ENCODE measurements around the gene ITSN1. TPM values are rescaled to one million over a fixed set of nuclear protein-coding genes. Genes with fewer than 3 reads are reported as not detected.
"Not testable (repeated sequence)": the region's sequence is repeated elsewhere in the genome, so short reads cannot be mapped to it uniquely, and the experiment has no call there.

Gene ITSN1
- total RNA-seq, 1 experiment from 2014 or later: 18.3 TPM

DNA sequence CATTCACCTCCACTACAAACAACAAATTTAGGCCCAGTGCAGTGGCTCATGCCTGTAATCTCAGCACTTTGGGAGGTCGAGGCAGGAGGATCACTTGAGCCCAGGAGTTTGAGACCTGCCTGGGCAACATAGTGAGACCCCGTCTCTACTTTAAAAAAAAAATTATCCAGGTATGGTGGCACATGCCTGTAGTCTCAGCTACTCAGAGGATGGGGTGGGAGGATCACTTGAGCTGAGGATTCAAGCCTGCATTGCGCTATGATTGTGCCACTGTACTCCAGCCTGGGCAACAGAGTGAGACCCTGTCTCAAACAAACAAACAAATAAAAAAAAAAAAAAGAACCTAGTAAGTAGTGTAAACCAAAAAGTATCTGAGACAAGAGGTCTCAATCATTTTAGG is 86.8 kb downstream of the ITSN1 start:
- DNase-seq (ENCODE audit: low read depth): not testable (repeated sequence)

DNA sequence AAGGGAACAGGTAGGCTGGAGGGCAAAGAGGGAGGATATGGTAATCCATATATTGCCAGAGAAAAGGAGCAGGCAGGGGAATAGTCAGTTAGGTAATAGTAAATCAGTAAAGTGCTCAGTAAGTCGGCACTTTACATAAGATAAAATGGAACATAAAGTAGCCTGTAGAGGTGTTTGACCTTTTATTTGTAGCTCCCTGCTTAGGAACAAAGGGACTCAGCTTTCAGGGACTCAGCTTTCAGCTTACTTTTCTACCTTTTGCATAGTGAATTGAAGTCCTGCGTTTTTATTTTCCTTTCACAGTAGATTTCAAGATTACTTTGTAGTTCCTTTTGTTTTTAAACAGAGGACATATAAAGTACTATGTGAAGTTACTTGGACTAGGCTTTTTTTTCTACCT is 87.3 kb downstream of the ITSN1 start:
- no peak for DNase-seq (ENCODE audit: low read depth)

DNA sequence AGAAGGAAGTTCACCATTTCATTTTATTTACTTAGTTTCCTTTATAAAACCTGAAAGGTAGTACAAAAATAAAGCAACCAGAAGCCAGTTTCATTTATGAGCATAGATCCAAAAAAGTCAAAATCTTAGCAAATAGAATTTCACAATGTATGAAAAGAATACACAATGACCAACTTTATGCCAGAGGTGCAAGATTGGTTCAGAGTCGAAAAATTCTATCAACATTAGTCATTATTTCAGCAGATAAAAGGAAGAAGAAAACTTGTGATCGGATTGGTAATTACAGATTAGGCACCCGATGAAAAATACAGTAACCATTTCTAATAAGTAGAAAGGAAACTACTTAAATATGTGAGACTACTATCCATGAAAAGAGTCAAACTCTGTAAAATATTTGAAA is 89.1 kb downstream of the ITSN1 start:
- no peak for DNase-seq (ENCODE audit: low read depth)

DNA sequence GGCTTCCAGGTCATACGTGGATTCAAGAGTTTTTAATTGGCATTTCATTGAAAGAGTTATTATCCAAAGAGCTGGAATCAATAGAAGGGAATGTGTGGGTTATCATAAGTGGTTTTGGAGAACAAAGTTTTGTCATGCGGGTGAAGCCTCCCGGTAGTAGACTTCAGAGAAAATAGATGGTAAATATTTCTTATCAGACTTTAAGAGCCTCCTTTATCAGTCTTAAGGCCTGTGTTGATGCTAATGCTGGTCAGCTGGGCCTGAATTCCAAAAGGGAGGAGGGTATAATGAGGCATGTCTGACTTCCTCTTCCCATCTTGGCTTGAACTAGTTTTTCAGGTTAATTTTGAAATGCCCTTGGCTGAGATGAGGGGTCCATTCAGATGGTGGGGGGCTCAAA is 89.7 kb downstream of the ITSN1 start:
- no peak for DNase-seq (ENCODE audit: low read depth)

DNA sequence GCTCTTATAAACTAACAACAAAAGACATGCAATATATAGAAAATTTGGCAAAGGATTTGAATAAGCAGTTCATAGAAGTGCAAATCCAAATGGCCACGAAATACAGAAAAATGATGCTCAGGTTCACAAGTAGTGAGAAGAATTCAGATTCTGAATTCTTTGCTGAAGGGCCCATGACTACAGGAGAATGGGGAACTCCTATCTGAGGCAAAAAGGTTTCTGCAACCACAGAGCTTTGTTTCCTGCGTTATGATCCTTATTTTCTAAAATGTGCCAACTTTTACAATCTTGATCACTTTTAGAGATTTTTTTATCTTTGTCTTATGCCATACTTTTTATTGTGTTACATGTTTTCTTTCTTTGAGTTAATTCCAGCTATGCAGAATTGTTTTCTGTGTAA is 91.3 kb downstream of the ITSN1 start:
- DNase-seq (ENCODE audit: low read depth): no peak

DNA sequence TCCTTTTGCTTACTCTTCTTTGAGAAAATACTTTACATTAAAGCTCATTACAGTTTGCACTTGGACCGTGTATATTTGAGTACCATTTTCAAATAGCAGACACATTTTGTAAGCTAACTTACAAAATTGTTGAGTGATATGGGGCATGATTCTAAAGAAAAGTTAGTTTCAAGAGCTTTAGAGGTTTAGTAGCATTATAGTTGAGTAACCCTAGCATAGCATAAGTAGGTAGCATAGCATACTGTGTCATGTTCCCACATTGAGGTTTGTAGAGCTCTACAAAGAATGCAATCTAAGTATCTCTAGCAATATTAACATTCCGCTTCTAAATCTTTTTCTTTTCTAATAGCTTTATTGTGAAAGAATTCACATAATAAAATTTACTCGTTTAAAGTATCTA is 92.0 kb downstream of the ITSN1 start:
- no peak for DNase-seq (ENCODE audit: low read depth)

DNA sequence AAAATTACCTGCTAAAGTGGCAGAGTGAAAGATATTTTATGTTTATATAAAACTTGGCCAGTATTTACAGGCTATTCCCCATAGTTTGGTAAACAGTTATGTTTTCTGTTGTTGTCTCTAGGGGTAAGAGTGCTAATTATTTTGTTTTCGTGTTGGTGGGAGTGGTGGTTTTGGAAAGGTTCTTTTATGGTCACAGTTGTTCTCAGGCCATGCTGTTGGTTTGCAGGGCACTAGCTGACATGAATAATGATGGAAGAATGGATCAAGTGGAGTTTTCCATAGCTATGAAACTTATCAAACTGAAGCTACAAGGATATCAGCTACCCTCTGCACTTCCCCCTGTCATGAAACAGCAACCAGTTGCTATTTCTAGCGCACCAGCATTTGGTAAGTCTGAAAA is 92.5 kb downstream of the ITSN1 start:
- no peak for DNase-seq (ENCODE audit: low read depth)

DNA sequence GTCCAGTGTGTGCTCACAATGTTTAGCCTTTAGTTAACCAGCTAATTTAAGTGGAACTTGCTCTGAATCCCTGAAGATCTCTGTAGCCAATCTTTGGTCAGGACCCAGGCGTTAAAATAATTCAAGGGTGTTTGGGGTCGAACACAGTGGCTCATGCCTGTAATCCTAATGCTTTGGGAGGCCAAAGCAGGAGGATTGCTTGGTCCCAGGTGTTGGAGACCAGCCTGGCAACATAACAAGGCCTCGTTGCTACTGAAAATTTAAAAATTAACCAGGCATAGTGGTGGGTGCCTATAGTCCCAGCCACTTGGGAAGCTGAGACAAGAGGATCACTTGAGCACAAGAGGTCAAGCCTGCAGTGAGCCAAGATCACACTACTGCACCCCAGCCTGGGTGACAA is 94.3 kb downstream of the ITSN1 start:
- no peak for DNase-seq (ENCODE audit: low read depth)

DNA sequence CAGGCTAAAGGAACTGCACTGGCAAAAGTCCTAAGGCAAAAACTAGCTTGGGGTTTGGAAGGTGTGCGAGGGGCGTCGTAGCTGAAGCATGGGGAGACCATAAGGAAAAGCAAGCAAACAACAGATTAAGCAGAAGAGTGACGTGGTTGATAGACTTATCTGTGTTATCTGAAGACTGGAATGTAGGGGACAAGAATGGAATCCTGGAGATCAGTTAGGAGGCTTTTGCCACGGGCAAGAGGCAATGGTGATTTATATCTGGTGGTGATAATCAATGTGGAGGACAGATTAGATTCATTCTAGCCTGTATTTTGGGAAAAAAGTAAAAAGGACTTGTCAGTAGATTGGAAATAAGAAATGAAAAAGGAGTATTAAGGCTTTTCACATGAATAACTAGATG is 97.4 kb downstream of the ITSN1 start:
- DNase-seq (ENCODE audit: low read depth): no peak

DNA sequence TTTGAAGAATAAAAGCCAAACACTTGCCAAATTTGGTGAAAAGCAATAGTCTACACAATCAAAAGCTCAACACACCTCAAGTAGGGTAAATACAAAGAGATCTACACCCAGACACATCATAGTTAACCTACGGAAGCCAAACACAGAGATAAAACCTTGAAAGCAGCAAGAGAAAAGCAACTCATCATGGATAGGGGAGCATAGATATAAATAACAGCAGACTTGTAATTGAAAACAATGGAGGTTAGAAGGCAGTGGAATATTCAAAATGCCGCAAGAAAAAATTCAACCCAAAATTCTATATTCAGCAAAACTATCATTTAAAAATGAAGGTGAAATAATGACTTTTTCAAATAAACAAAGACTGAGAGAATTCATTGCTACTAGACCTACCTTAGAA is 105.1 kb downstream of the ITSN1 start:
- DNase-seq (ENCODE audit: low read depth): no peak

DNA sequence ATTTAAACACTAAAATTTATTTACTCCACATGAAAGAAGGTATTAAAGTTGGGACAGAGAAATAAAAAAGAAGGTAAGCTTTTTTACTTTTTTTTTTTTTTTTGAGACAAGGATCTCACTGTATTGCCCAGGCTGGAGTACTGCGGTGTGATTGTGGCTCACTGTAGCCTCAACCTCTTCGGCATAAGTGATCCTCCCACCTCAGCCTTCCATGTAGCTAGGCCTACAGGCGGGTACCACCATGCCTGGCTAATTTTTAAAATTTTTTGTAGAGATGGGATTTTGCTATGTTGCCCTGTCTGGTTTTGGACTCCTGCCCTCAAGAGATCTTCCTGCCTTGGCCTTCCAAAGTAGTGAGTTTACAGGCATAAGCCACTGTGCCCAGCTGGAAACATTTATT is 106.6 kb downstream of the ITSN1 start:
- no peak for DNase-seq (ENCODE audit: low read depth)

DNA sequence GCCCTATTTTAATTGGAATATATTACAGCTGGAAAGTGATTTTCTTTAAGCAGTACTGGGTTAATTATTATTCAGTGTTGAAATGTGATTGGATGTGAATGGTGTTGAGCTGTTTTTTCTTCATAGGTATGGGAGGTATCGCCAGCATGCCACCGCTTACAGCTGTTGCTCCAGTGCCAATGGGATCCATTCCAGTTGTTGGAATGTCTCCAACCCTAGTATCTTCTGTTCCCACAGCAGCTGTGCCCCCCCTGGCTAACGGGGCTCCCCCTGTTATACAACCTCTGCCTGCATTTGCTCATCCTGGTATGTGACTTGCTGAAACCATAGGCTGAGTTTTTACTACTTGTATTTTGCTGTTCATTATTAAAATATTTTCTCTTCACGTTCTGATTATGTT is 107.7 kb downstream of the ITSN1 start:
- DNase-seq (ENCODE audit: low read depth): no peak

DNA sequence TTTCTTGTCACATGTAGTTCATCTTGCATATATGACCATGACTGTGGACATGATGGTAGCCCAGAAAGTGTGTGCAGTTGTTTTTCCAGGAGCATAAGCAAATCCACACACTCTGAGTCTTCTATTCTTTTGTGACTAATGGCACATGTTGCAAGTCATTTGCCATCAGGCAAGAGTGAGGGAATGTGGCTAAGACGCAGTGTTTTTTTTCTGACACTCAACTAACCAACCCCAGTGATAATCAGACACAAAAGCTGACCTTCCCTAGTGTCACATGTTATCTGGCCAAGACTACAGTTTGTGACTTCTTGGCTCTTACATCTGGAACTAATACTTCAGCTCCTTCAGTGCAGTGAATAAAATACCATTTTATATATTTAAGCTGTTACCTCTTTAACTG is 108.8 kb downstream of the ITSN1 start:
- no peak for DNase-seq (ENCODE audit: low read depth)

DNA sequence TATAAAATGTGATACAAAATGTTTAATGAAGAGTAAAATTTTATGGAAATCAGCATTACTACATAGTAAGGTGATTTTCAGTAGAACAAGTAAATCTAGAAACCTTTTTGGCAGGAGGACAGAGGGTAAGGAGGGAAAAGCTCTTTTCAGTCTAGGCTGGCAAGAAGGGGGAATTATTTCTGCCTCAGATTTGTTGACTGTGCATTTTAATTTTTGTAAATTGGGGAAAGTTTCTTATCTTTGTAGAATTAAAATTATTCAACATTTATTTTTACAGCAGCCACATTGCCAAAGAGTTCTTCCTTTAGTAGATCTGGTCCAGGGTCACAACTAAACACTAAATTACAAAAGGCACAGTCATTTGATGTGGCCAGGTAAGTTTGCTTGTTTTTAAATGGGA is 109.2 kb downstream of the ITSN1 start:
- no peak for DNase-seq (ENCODE audit: low read depth)

DNA sequence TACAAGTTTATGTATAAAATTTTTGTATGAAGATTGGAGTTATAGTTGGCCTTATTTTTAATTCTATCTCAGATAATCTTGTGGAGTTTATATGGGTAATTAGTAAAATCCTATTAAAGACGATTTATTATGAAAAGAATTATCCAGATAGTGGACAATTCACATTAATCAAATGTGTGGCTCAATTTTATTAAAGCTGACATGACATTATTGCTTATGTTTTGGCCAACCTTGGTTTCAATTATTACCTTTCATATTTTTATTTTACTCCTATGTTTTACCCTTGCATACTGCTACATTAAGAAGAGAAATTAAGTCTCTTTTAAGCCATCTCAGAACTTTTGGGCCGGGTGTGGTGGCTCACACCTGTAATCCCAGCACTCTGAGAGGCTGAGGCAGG is 110.0 kb downstream of the ITSN1 start:
- DNase-seq (ENCODE audit: low read depth): no peak

DNA sequence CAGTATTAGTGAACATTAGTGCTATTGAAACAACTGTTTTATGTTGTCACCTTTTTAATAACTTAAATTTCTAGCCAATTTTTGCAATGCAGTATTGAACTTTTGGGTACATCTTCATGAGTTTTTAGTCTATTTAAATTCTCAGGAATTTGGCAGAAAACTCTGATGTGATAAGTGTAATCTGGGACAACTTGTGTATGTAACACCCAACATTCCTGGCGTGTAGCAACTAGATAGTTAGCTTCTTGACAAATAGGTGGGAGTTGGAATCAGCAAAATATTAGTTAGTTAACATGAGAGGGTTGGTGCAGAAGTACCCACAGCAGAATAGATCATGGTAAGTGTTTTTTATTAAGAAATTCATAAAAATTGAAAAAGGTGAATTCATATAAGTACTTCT is 111.6 kb downstream of the ITSN1 start:
- DNase-seq (ENCODE audit: low read depth): no peak

DNA sequence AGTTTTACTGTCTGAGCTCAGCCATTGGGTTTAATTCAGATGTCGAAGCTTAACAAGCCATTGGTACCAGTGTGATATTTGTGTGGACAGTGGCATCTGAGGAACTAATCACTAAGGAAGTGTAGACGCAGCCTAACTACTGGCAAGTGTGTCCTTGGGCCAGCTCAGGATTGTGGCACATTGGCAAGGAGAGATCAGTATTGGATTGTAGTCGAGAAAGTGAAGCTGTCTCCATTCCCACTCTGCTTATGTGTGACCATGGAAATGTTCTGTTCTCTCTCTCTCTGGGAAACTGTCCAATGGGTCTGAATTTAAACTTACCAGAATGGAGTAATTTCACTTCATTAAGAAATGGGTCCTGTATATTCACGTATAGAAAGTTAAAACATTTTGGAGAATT is 112.2 kb downstream of the ITSN1 start:
- DNase-seq (ENCODE audit: low read depth): no peak

DNA sequence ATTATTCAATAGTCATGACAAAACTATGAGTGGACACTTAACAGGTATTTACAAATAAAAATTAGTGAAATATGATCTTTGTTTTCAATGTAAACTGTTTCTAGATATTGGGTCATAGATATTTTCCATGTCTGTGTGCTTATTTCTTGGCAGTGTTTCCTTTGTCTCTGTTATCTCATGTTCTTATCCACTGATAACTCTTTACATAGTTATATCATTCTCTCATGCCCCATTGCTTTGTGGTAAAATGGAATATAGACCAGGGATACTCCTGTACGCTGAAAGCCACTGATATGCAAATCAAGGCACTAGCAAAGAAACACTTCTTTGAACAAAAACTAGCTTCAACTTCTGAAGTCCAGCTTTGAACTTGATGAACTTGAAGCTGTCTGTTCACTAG is 113.1 kb downstream of the ITSN1 start:
- DNase-seq (ENCODE audit: low read depth): no peak

DNA sequence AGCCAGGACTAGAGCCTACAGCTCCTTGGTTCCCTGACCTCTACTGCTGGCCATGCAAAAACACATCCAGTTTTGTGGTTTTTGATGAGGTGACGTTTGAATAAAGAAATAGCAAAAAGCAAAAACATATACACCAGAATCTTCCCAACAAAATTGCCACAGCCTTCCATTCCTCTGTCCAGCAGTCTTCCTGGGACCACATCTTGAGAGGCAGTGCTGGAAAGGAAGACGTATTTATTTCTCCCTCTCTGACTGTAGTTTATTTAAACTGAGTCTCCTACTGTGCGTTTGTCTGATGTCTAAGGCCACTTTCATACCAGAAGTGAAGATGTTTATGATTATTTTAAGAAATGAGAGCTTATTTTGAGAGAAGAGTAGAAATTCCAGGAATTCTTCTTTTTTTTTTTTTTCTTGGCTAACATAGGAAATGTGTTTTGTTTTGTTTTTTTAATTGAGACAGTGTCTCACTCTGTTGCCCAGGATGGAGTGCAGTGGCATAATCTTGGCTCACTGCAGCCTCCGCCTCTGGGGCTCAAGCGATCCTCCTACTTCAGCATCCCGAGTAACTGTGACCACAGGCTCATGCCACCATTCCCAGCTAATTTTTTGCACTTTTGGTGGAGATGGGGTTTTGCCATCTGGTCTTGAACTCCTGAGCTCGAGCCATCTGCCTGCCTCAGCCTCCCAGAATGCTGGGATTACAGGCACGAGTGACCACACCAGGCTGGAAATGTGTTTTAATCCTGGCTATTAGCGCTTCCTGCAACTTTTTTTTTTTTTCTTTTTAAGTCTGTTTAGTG is 118.5 kb downstream of the ITSN1 start:
- peak; percentile 57 for DNase-seq (ENCODE audit: low read depth)

DNA sequence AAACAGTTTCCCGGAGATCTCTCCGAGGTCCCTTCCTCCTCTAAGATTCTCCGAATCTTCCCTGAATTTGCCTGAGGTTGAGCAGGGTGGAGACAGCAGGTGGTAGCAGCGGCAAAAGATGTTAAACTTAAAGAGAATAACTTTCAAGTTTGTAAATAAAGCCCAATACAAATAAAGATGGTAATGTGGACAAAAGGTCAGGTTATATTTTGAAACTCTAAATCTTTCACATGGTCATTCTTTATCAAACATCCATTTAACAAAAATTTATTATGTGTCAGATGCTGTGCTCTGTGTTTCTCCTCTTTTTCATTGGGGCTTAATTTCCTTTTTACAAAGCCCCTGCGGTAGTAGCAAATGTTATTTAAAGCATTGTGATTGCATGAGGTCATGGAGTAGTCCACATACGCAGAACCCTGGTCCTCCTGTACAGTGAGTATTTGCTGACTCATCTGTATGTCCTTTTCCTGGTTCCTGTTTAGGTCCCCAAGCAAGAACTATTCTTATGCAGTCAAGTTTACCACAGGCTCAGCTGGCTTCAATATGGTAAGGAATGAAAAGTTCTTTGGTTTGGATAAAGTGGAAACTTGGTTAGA is 119.2 kb downstream of the ITSN1 start:
- DNase-seq (ENCODE audit: low read depth): peak; percentile 95

DNA sequence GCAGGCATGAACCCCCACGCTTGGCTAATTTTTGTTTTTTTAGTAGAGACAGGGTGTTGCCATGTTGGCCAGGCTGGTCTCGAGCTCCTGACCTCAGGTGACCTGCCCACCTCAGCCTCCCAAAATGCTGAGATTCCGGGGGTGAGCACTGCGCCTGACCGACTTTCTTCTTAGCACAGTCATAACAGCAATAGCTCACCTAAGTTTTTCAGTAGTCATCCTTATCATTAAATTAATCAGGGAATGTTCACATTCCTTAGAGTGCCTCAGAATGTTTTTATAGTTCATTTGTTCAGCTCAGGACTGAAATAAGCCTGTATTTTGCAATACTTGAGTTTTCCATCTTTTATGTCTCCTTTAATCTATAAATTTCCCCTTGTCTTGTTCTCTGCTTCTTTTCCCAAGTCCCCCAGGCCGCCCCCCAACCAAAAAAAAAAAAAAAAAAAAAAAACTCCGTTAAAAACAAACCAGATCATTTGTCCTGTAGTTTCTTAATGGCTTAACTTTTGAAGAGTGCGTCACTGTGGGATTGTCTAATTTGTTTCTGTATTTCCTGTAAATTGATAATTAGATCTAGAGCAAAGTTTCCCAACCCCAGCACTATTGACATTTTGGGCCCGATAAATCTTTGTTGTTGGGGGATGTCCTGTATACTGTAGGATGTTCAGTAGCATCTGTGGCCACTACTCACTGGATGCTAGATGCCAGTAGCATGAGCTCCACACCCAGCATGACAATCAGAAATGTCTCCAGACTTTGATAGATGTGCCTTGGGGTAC is 120.7 kb downstream of the ITSN1 start:
- DNase-seq (ENCODE audit: low read depth): peak; percentile 8

DNA sequence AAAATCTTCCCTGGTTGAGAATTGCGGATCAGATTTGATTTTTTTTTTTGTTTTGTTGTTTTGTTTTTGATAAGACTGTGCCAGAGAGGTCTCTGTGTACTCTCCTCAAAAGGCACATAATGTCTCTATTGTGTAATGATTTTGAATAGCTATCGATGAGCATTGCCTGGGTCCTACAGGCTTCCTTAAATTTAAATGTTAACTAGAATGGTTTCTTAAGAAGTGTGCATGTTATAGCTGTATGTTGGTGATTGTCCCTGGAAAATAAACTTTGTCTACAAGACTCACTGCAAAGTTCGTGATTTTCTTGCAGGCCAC is 121.2 kb downstream of the ITSN1 start:
- no peak for DNase-seq (ENCODE audit: low read depth)

DNA sequence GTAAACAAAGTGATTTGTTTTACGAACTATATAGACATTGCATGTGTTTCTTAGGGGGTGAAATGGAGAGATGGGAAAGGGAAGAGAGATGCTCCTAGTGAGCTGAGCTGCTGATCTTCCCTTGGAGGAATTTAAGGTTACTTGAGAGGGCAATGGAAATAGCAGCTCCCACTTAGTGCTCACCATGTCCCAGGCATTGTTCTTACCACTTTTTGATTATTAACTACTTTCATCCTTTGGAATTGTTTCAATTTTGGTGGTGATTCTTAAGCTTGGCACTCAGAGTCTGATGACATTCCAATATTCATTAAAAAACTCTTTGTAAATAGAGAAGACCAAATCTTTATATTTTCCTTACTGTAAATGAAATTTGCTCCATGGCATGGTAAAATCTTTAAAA is 124.9 kb downstream of the ITSN1 start:
- DNase-seq (ENCODE audit: low read depth): no peak
